SKM-1 (cell line): ENCODE results near the gene UBE2D3.
"Not testable (repeated sequence)": the region's sequence is repeated elsewhere in the genome, so short reads cannot be mapped to it uniquely, and the experiment has no call there.

ENCODE experiments used
- DNase-seq: peaks from one replicate; lab custom pipeline; 2025; ENCODE audit not compliant: unreplicated experiment; lab: John Stamatoyannopoulos, UW

Gene UBE2D3

DNA sequence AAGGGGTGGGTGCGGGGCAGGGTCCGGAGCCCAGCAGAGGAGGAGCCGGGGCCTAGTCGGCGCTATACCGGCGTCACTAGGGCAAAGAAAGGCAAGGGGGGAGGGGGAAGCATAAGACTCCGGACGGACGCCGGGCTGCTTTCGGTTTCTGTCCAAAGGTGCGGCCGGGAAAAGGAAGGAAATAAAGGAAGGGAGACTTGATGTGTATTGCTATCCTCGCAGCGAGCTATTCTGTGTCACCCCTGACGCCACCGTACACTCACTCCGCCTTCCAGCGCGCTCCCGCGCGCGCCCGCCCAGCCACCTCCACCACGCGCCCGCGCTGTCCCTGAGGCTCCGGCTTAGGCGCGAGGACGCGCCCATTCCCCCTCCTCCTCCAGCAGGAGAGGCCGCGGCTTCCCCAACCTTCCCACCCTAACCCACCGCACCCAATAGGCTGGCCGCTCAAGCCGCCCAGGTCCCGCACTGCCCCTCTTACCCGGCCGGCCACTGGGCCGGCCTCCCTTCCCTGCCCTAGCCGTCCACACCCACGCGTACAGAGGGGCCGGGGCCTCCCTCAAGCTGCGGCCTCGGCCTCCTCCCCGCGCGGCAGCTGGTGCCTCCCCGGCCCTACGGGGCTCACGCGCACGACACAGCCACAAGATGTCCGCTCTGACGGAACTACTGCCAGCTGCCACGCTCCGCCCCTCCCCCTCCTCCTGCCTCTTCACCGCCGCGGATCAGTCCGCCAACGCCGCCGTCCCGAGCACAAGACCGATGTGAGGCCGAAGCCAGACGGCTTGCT, at the start of gene UBE2D3:
TSS of gene UBE2D3 (minus strand) at position 662 of the 784 bp plus-strand sequence. CDS start 1,043 bp downstream, outside the sequence.
- peak; percentile 63 for DNase-seq

GRCh38 chr4:102871772-102872171, 44.4 kb upstream of the UBE2D3 start:
- DNase-seq, result no peak

DNA sequence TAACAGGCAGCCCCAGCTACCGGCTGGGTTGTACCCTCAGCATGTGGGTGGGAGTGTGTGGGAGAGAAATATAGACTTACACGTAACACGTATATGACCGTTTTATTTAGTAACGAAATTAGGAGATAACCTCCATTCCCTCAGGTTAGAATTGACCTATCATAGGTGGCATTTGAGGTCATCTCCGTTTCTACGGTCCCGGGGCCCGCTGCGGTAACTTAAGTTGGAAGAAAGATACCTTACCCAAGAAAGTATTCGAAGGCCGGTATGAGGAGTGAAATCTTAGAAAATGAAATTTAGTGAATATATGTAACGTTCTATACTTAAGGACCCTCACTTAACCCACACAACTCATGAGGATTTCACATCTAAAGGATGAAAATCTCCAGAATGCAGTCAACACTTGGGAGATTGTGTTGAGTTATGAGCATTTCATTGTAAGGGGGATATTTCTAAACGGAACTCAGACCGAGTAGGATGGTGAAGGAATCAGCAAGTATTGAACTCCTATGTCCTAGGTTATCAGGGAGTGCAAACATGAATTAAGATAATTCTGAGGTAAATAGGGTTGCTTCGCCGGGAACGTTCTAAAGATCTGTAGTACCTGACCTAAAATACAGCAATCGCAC, 42.3 kb upstream of the UBE2D3 start:
- DNase-seq, result no peak

DNA sequence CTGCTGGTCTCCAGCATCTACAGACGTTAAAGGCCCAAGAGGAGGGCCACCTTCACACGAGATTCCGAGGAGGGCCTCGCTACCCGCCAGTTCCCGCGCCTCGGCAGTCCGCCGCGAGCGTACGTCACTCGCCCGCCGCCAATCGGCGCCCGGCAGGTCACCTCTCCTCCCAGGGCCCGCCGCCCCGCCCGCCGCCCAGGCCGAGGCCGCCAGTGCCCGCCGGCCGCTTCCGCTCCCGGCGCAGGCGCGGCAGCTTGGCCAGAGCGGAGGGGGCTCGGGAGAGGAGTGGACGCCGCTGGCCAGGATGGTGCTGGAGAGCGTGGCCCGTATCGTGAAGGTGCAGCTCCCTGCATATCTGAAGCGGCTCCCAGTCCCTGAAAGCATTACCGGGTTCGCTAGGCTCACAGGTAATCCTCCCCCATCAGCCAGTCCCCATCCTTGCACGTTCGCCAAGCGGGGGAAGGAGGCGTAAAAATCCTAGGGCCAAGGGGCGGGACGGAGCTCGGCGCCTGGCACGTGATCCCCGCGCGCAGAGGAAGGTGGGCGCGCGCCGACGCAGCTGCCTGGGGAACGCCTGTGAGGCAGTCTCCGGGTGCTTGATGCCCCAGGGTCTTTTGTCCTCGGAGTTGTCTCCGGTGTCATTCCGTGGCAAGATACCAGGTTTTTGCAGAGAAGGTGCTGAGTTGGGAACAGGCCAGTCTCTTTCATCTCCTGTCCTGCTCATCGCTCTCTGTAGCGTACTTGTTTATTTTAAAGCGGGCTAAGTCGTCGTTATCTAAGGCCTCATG, 41.6 kb upstream of the UBE2D3 start, which contains the start of gene CISD2:
TSS of gene CISD2 (plus strand) at position 212 of the 788 bp plus-strand sequence. CDS start at position 305, 93 bp downstream.
- DNase-seq, result peak; percentile 79

- DNase-seq, result no peak
Observed at GRCh38 chr4:102868153-102868780, 40.9 kb upstream of the UBE2D3 start.

- no peak for DNase-seq
Observed at GRCh38 chr4:102867278-102868152, 40.2 kb upstream of the UBE2D3 start.

GRCh38 chr4:102865327-102865726, 38.0 kb upstream of the UBE2D3 start:
- DNase-seq, result not testable (repeated sequence)

DNA sequence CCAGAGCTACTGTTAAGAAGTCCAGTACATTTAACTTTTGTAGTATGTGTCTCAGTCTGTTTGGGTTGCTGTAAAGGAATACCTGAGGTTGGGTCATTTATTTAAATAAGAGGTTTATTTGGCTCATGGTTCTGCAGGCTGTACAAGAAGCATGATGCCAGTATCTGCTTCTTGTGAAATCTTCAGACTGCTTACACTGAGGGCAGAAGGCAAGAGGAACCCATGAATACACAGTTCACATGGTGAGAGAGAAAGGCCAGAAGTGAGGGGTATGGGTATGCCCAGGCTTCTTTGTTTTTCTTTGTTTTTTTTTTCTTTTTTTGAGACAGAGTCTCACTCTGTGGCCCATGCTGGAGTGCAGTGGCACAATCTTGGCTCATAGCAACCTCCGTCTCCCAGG, 35.4 kb upstream of the UBE2D3 start:
- DNase-seq, result no peak

- peak; percentile 63 for DNase-seq
Observed at GRCh38 chr4:102862016-102862415, 34.7 kb upstream of the UBE2D3 start.

DNA sequence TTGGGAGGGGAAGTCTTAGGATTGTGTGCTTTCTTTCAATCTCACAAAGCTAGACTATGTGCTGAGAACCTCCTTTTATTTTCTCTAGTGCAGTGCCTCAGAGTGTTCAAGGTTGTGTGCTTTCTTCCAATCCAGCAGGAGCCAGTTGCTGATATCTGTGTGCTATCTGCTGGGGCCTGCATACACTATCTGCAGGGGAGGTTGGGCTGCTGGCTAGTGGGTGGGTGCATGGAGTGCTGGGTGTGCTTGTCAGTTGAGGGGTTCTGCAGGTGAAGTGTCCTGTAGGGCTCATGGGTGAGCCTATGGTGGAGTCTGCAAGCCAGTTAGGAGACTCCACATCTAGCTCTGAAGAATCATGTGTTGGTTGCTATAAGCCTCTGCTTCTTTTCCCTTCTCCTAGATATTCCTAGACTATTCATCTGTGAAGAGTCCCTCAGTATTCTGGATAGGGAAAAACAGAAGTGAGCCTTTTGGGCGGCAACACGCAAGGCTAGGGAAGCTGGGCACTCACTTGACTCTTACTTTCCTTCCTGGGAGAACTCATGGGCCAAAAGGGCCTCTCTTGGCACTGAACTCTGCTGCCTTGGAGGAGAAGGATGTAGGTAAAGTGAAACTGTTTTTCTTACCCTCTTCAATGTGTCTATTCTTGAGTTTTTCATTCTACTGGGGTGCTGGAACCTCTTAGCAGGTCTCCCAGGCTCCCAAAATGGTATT, 33.4 kb upstream of the UBE2D3 start:
- DNase-seq, result no peak

DNA sequence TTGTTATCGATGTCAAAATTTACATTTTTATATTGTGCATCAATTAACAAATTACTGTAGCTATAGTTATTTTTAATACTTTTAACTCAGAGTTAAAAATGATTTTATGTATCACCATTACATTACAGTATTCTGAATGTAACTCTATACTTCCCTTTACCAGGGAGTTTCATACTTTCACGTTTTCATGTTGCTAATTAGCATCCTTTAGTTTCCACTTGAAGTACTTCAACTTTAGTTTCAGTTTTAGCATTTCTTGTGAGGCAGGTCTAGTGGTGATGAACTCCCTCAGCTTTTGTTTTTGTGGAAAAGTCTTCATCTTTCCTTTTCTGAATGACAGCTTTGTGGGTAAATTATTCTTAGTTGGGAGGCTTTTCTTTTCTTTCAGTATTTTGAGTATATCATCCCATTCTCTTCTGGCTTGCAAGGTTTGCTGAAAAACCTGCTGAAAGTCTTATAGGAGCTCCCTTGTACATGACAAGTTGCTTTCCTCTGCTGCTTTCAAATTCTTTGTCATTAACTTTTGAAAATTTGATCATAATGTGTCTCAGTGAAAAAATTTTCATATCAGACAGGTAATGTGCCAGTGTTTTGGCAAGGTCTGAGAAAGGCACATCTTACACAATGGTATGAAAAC, 31.6 kb upstream of the UBE2D3 start:
- DNase-seq, result no peak

- no peak for DNase-seq
Observed at GRCh38 chr4:102850370-102850769, 23.0 kb upstream of the UBE2D3 start.

DNA sequence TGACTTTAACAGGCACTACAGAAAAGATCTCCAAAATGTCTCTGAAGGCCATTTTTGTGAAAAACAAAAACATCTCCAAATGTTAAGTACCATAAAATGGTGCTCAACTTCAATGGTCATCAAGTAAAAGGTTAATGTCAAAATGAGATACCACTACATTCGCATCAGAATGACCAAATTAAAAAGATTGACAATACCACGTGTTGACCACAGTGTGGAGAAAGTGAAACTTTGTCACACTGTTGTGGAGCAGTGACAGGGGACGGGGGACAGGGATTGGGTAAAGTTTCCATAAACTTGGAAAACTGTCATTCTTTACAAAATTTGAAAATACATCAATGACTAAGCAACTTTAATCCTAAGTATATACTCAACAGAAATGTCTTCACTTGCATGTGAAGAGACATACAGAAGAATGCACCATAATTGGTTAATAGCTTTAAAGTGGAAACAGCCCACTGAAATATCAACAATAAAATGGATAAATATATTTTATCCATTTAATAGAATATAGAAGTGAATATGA, 22.3 kb upstream of the UBE2D3 start:
- no peak for DNase-seq

DNA sequence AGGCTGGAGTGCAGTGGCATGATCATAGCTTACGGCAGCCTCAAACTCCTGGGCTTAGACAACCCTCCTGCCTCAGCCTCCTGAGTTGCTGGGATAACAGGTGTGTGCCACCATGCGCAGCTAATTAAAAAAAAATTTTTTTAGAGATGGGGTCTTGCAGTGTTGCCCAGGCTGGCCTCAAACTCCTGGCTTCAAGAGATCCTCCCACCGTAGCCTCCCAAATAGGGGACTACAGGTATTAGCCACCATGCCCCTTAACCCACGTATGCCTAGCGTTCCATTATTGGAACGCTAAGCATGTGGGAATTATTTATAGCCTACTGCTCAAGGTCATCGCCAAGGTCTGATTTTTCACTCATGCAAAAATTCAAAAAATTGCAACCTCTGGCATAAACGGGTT, 20.3 kb upstream of the UBE2D3 start:
- DNase-seq, result no peak

- DNase-seq, result no peak
Observed at GRCh38 chr4:102843938-102844337, 16.6 kb upstream of the UBE2D3 start.

DNA sequence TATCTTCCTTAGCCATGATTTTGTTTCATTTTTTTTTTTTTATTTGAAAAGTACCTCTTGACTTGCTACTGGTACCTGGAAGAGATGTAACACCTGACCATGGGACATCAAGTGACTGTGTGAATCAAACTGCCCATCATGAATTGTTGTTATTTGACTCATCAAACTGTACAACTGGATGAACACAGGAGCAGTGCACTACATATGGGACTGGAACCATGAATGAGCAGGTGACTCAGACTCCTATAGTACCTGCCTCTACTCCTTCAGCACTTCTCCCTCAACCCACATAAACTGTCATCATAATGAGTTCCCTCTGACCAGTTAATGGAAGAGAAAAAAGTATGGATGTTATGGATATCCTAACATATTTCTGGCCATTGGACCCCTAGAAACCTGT, 15.9 kb upstream of the UBE2D3 start:
- no peak for DNase-seq

GRCh38 chr4:102842367-102842766, 15.0 kb upstream of the UBE2D3 start:
- no peak for DNase-seq

- no peak for DNase-seq
Observed at GRCh38 chr4:102836596-102836995, 9.2 kb upstream of the UBE2D3 start.

DNA sequence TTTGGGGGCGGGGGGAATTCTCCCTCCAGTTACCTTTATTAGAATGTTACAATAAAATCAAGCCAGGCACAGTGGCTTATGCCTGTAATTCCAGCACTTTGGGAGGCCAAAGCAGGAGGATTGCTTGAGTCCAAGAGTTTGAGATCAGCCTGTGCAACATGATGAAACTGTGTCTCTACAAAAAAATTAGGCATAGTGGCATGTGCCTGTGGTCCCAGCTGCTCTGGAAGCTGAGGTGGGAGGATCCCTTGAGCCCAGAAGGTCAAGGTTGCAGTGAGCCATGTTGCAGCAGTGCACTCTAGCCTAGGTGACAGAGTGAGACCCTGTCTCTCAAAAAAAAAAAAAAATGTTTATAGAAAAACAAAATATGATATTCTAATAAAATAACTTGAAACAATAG, 5.3 kb upstream of the UBE2D3 start:
- no peak for DNase-seq
